Suprapubic skin (tissue), 4 donors: ENCODE measurements around the gene ICE2. TPM values are rescaled to one million over a fixed set of nuclear protein-coding genes. Genes with fewer than 3 reads are reported as not detected.

ENCODE experiments used
- DNase-seq, 2 donors: peaks; one replicate each; pipeline ENCODE4 v3.0.0-alpha.2; 2019; ENCODE audit warnings: low spot score in 2 of 2
- H3K27ac ChIP-seq: fragments of 200-600 bp; sonication (generic); one replicate; pipeline ENCODE4 v1.5.1; 2019
- H3K27me3 ChIP-seq: fragments of 200-600 bp; sonication (generic); one replicate; pipeline ENCODE4 v1.5.1; 2019
- H3K36me3 ChIP-seq: fragments of 200-600 bp; sonication (generic); one replicate; pipeline ENCODE4 v1.5.1; 2019
- H3K4me1 ChIP-seq: fragments of 200-600 bp; sonication (generic); one replicate; pipeline ENCODE4 v1.5.1; 2019
- H3K4me3 ChIP-seq: fragments of 200-600 bp; sonication (generic); one replicate; pipeline ENCODE4 v1.5.1; 2019; ENCODE audit warnings: mild to moderate bottlenecking
- H3K9me3 ChIP-seq: fragments of 200-600 bp; sonication (generic); one replicate; pipeline ENCODE4 v1.5.1; 2019
- EP300 ChIP-seq: sonication (generic); formaldehyde crosslinking; IDR thresholded peaks from one replicate; pipeline ENCODE4 v1.6.1; 2017; ENCODE audit warnings: antibody characterized with exemption
- POLR2A ChIP-seq, 2 donors: fragments of 450-650 bp; IDR thresholded peaks; one replicate each; pipeline ENCODE4 v1.6.1; 2017; ENCODE audit warnings: antibody characterized with exemption in 2 of 2, mild to moderate bottlenecking in 2 of 2, moderate library complexity in 2 of 2
- POLR2AphosphoS5 ChIP-seq, 3 donors: sonication (generic); formaldehyde crosslinking; IDR thresholded peaks; one replicate each; pipeline ENCODE4 v1.6.1; 2017; ENCODE audit warnings: antibody characterized with exemption in 3 of 3
- WGBS: methylation state at CpG from one replicate; pipeline ENCODE4 v1.1.5; 2018; 5-methylcytosine and 5-hydroxymethylcytosine counted together
- total RNA-seq, 4 donors: library from RNA; depleted of rRNA; stranded (reverse); fragments of >200 nt; gene quantifications; one replicate each; pipeline ENCODE4 v1.1.0, GENCODE V29; 2016
- TF ChIP-seq, protein P1 (sequence below), 2 donors: fragments of 200-600 bp in 1 of 2; fragments of 450-650 bp in 1 of 2; sonication (generic) in 1 of 2; IDR thresholded peaks; one replicate each; pipeline ENCODE4 v1.5.1; 2016 to 2019; ENCODE audit warnings: antibody characterized with exemption in 2 of 2, mild to moderate bottlenecking in 1 of 2, moderate library complexity in 1 of 2

Gene ICE2
- total RNA-seq, 4 donors from 2014 or later: 11.9 to 35.2 (median 27.2) TPM

DNA sequence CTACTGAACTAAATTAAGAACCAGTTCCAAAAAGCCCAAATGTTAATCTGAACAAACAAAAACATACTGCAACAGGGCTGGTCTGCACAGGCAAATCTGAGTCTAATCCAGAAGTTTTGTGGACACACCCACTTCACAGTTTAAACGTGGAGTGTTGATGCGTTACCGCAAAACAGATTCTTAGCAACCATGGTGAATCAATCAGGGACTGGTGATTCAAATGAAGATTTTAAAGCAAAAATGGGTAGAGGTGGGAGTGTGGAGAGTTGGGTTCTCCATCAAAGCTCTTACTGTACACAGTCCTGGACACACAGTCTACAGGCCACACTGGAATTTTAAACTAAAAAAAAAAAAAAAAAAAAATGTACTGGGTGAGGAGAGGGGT, 86.3 kb downstream of the ICE2 start:
- H3K27ac ChIP-seq: peak overlapping the region; percentile 100
- peaks cover 89% of the 10 kb centered on the region for H3K4me1 ChIP-seq
- WGBS: 5% methylated on average over 3 of the region's 3 CpGs
- no peak for TF ChIP-seq POLR2A (IDR thresholded peaks at IDR 0.05)
- peak in 1 of 3 donors; percentile 13 for TF ChIP-seq POLR2AphosphoS5 (IDR thresholded peaks at IDR 0.05)
- no peak for DNase-seq
- H3K36me3 ChIP-seq: peaks cover 3% of the 10 kb centered on the region
- peak overlapping the region; percentile 96 for H3K4me3 ChIP-seq
- no peaks in the 10 kb centered on the region for H3K27me3 ChIP-seq
- no peaks in the 10 kb centered on the region for H3K9me3 ChIP-seq

GRCh38 chr15:60391722-60392315, 87.1 kb downstream of the ICE2 start:
- peak overlapping the region; percentile 96 for H3K4me3 ChIP-seq
- no peaks in the 10 kb centered on the region for H3K9me3 ChIP-seq
- peaks cover 95% of the 10 kb centered on the region for H3K4me1 ChIP-seq
- TF ChIP-seq POLR2AphosphoS5 (IDR thresholded peaks at IDR 0.05) (no peak), EP300 (no peak), POLR2A (IDR thresholded peaks at IDR 0.05) (no peak)
- TF ChIP-seq, protein P1, sequence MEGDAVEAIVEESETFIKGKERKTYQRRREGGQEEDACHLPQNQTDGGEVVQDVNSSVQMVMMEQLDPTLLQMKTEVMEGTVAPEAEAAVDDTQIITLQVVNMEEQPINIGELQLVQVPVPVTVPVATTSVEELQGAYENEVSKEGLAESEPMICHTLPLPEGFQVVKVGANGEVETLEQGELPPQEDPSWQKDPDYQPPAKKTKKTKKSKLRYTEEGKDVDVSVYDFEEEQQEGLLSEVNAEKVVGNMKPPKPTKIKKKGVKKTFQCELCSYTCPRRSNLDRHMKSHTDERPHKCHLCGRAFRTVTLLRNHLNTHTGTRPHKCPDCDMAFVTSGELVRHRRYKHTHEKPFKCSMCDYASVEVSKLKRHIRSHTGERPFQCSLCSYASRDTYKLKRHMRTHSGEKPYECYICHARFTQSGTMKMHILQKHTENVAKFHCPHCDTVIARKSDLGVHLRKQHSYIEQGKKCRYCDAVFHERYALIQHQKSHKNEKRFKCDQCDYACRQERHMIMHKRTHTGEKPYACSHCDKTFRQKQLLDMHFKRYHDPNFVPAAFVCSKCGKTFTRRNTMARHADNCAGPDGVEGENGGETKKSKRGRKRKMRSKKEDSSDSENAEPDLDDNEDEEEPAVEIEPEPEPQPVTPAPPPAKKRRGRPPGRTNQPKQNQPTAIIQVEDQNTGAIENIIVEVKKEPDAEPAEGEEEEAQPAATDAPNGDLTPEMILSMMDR (IDR thresholded peaks at IDR 0.05): no peak
- 10% methylated on average over 4 of the region's 4 CpGs for WGBS
- peaks cover 3% of the 10 kb centered on the region for H3K36me3 ChIP-seq
- peak overlapping the region; percentile 100 for H3K27ac ChIP-seq
- H3K27me3 ChIP-seq: no peaks in the 10 kb centered on the region
- DNase-seq: no peak

GRCh38 chr15:60390871-60391501, 88.0 kb downstream of the ICE2 start:
- H3K36me3 ChIP-seq: peaks cover 3% of the 10 kb centered on the region
- peaks cover 94% of the 10 kb centered on the region for H3K4me1 ChIP-seq
- no peaks in the 10 kb centered on the region for H3K27me3 ChIP-seq
- TF ChIP-seq POLR2A (IDR thresholded peaks at IDR 0.05) (no peak), POLR2AphosphoS5 (IDR thresholded peaks at IDR 0.05) (peak in 2 of 3 donors; percentile 57 to 68)
- peak overlapping the region; percentile 96 for H3K4me3 ChIP-seq
- H3K27ac ChIP-seq: peak overlapping the region; percentile 100
- H3K9me3 ChIP-seq: no peaks in the 10 kb centered on the region
- 12% methylated on average over 6 of the region's 6 CpGs for WGBS
- DNase-seq: peak in 1 of 2 donors; percentile 84

- H3K4me3 ChIP-seq: peak overlapping the region; percentile 96
- TF ChIP-seq POLR2A (IDR thresholded peaks at IDR 0.05) (no peak), POLR2AphosphoS5 (IDR thresholded peaks at IDR 0.05) (no peak), EP300 (no peak)
- TF ChIP-seq, protein P1 (IDR thresholded peaks at IDR 0.05): no peak
- peaks cover 94% of the 10 kb centered on the region for H3K4me1 ChIP-seq
- H3K36me3 ChIP-seq: peaks cover under 1% of the 10 kb centered on the region
- WGBS: 42% methylated on average over 6 of the region's 6 CpGs
- H3K27ac ChIP-seq: peak overlapping the region; percentile 100
- no peaks in the 10 kb centered on the region for H3K27me3 ChIP-seq
- no peak for DNase-seq
- H3K9me3 ChIP-seq: no peaks in the 10 kb centered on the region
Measured at GRCh38 chr15:60390231-60390630, 88.7 kb downstream of the ICE2 start.

- Histone ChIP-seq H3K36me3 (peaks cover 8% of the 10 kb centered on the region), H3K9me3 (no peaks in the 10 kb centered on the region), H3K27ac (peak overlapping the region; percentile 100), H3K4me1 (peaks cover 94% of the 10 kb centered on the region), H3K27me3 (no peaks in the 10 kb centered on the region), H3K4me3 (peak overlapping the region; percentile 96)
- WGBS: 19% methylated on average over 8 of the region's 8 CpGs
- no peak for DNase-seq
- TF ChIP-seq EP300 (no peak), POLR2A (IDR thresholded peaks at IDR 0.05) (no peak), POLR2AphosphoS5 (IDR thresholded peaks at IDR 0.05) (no peak)
- TF ChIP-seq, protein P1 (IDR thresholded peaks at IDR 0.05): no peak
Measured at GRCh38 chr15:60389261-60390077, 89.5 kb downstream of the ICE2 start.

DNA sequence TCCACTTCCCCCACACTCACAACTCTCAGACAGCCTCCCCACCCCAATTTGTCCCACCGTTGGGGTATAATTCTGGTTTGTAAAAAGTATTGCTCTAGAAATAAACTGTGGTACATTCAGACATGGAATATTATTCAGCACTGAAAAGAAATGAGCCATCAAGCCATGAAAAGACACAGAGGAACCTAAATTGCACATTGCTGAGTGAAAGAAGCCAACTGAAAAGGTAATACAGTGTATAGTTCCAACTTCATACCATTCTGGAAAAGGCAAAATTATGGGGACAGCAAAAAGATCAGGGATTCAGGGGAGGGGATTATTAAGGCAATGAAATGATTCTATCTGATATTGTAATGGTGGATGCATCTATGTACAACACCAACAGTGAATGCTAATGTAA, 91.6 kb downstream of the ICE2 start:
- 56% methylated on average over 1 of the region's 1 CpG for WGBS
- Histone ChIP-seq H3K4me3 (no peak overlapping the region), H3K9me3 (no peaks in the 10 kb centered on the region), H3K4me1 (peaks cover 93% of the 10 kb centered on the region), H3K36me3 (peaks cover 21% of the 10 kb centered on the region), H3K27me3 (no peaks in the 10 kb centered on the region), H3K27ac (peak overlapping the region; percentile 67)
- DNase-seq: no peak
- TF ChIP-seq, protein P1 (IDR thresholded peaks at IDR 0.05): no peak
- TF ChIP-seq EP300: no peak
- TF ChIP-seq POLR2A (IDR thresholded peaks at IDR 0.05): no peak
- no peak for TF ChIP-seq POLR2AphosphoS5 (IDR thresholded peaks at IDR 0.05)
